ENCODE data around the gene OTOG.

OTOG gene

GRCh38 chr11:17547051-17547577 is at the start of gene OTOG:
Gene OTOG (plus strand): TSS chr11:17547259. CDS start chr11:17547373, 114 bp downstream.
- DNase-seq (ENCODE audit: low read depth in 1 of 2, low spot score in 1 of 2), result no peak

- no peak for DNase-seq (ENCODE audit: low read depth in 1 of 2, low spot score in 1 of 2)
Observed at GRCh38 chr11:17498058-17498457, 49.0 kb upstream of the OTOG start.

GRCh38 chr11:17498475-17498874 is 48.6 kb upstream of the OTOG start:
- DNase-seq (ENCODE audit: low read depth in 1 of 2, low spot score in 1 of 2), result no peak

GRCh38 chr11:17500673-17501072 is 46.4 kb upstream of the OTOG start:
- no peak for DNase-seq (ENCODE audit: low read depth in 1 of 2, low spot score in 1 of 2)

GRCh38 chr11:17502630-17503029 is 44.4 kb upstream of the OTOG start:
- no peak for DNase-seq (ENCODE audit: low read depth in 1 of 2, low spot score in 1 of 2)

- peak; percentile 55 to 56 for DNase-seq (ENCODE audit: low read depth in 1 of 2, low spot score in 1 of 2)
Observed at GRCh38 chr11:17504330-17505107, 42.5 kb upstream of the OTOG start.

GRCh38 chr11:17505146-17505545 is 41.9 kb upstream of the OTOG start:
- DNase-seq (ENCODE audit: low read depth in 1 of 2, low spot score in 1 of 2), result no peak

GRCh38 chr11:17506314-17506713 is 40.7 kb upstream of the OTOG start:
- no peak for DNase-seq (ENCODE audit: low read depth in 1 of 2, low spot score in 1 of 2)

GRCh38 chr11:17506942-17507341 is 40.1 kb upstream of the OTOG start:
- no peak for DNase-seq (ENCODE audit: low read depth in 1 of 2, low spot score in 1 of 2)

GRCh38 chr11:17507773-17508172 is 39.3 kb upstream of the OTOG start:
- DNase-seq (ENCODE audit: low read depth in 1 of 2, low spot score in 1 of 2), result no peak

GRCh38 chr11:17508306-17508705 is 38.8 kb upstream of the OTOG start:
- DNase-seq (ENCODE audit: low read depth in 1 of 2, low spot score in 1 of 2), result no peak

GRCh38 chr11:17508791-17509190 is 38.3 kb upstream of the OTOG start:
- DNase-seq (ENCODE audit: low read depth in 1 of 2, low spot score in 1 of 2), result no peak

- no peak for DNase-seq (ENCODE audit: low read depth in 1 of 2, low spot score in 1 of 2)
Observed at GRCh38 chr11:17510507-17511206, 36.4 kb upstream of the OTOG start.

GRCh38 chr11:17511571-17511970 is 35.5 kb upstream of the OTOG start:
- DNase-seq (ENCODE audit: low read depth in 1 of 2, low spot score in 1 of 2), result no peak

- DNase-seq (ENCODE audit: low read depth in 1 of 2, low spot score in 1 of 2), result no peak
Observed at GRCh38 chr11:17512101-17512500, 35.0 kb upstream of the OTOG start.

- no peak for DNase-seq (ENCODE audit: low read depth in 1 of 2, low spot score in 1 of 2)
Observed at GRCh38 chr11:17513853-17514252, 33.2 kb upstream of the OTOG start.

- DNase-seq (ENCODE audit: low read depth in 1 of 2, low spot score in 1 of 2), result no peak
Observed at GRCh38 chr11:17514476-17514875, 32.6 kb upstream of the OTOG start.

- no peak for DNase-seq (ENCODE audit: low read depth in 1 of 2, low spot score in 1 of 2)
Observed at GRCh38 chr11:17515443-17516176, 31.4 kb upstream of the OTOG start.

GRCh38 chr11:17516551-17517150 is 30.4 kb upstream of the OTOG start:
- no peak for DNase-seq (ENCODE audit: low read depth in 1 of 2, low spot score in 1 of 2)

- DNase-seq (ENCODE audit: low read depth in 1 of 2, low spot score in 1 of 2), result no peak
Observed at GRCh38 chr11:17517186-17517585, 29.9 kb upstream of the OTOG start.

- no peak for DNase-seq (ENCODE audit: low read depth in 1 of 2, low spot score in 1 of 2)
Observed at GRCh38 chr11:17518366-17518765, 28.7 kb upstream of the OTOG start.

Data from activated T-helper 1 cell treated with anti-CD3 and anti-CD28 coated beads, Interleukin-2, amount 50 U/mL, for 16 hours (primary cell).